ENCODE data around the gene CDK17.
"Not testable (repeated sequence)": the region's sequence is repeated elsewhere in the genome, so short reads cannot be mapped to it uniquely, and the experiment has no call there.

The CDK17 gene

GRCh38 chr12:96399919-96400630, at the start of gene CDK17:
Gene CDK17, minus strand, starts transcription at chr12:96400439. Its CDS starts 65,603 bp downstream, at chr12:96334836.
- DNase-seq = peak; percentile 46

- DNase-seq = no peak
Observed at GRCh38 chr12:96448300-96448699, 48.1 kb upstream of the CDK17 start.

- no peak for DNase-seq
Observed at GRCh38 chr12:96447256-96447655, 47.0 kb upstream of the CDK17 start.

- DNase-seq = peak; percentile 83
Observed at GRCh38 chr12:96445691-96446583, 45.7 kb upstream of the CDK17 start.

- DNase-seq = no peak
Observed at GRCh38 chr12:96444399-96444798, 44.2 kb upstream of the CDK17 start.

GRCh38 chr12:96442906-96443305, 42.7 kb upstream of the CDK17 start:
- DNase-seq = no peak

- DNase-seq = no peak
Observed at GRCh38 chr12:96441816-96442215, 41.6 kb upstream of the CDK17 start.

DNA sequence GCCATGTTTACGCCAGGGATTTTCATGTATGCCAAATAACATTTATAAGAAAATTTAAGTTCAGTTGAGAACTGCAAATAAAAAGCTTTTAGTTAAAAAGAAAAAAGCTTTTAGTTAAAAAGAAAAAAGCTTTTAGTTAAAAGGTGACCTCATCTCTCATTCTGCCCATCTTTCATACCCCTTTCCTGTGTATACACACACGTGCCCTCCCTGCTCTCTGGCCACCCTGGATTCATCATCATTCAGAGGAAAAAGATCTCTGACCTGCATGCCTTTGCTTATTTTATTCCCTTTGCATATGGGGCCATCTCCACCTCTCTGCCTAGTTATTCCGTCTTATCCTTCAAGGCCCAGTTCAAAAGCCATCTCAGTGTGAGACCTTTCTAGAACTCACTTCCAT, 38.1 kb upstream of the CDK17 start:
- no peak for DNase-seq

DNA sequence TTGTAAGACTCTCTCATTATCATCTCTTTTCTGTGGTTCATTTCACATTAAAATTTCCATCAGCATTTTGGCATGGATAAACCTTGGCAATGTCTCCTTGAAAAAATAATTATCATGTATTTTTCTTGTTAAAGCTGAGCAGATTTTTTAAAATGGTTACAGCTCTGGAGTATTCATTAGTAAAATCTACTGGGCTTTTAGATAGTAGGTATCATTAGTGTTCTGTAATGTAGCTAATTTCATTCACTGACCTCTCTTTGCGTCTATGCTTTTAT, 36.9 kb upstream of the CDK17 start:
- no peak for DNase-seq

- DNase-seq = no peak
Observed at GRCh38 chr12:96436366-96437170, 36.3 kb upstream of the CDK17 start.

DNA sequence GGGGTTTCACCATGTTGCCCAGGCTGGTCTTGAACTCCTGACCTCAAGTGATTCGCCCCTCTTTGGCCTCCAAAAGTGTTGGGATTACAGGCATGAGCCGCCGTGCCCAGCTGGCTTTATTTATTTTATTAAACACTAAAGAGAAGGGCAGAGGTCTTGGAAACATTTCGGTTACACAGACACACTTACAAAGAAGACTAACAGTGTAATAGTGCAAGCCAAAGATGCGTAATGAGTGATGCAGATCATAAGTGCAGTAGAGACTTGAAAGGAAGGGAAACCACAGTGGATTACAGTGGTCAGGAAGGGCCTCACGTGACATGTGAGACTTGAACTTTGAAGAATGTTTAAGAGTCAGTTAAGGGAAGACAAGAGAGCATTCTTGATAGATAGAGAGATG, 33.9 kb upstream of the CDK17 start:
- no peak for DNase-seq

DNA sequence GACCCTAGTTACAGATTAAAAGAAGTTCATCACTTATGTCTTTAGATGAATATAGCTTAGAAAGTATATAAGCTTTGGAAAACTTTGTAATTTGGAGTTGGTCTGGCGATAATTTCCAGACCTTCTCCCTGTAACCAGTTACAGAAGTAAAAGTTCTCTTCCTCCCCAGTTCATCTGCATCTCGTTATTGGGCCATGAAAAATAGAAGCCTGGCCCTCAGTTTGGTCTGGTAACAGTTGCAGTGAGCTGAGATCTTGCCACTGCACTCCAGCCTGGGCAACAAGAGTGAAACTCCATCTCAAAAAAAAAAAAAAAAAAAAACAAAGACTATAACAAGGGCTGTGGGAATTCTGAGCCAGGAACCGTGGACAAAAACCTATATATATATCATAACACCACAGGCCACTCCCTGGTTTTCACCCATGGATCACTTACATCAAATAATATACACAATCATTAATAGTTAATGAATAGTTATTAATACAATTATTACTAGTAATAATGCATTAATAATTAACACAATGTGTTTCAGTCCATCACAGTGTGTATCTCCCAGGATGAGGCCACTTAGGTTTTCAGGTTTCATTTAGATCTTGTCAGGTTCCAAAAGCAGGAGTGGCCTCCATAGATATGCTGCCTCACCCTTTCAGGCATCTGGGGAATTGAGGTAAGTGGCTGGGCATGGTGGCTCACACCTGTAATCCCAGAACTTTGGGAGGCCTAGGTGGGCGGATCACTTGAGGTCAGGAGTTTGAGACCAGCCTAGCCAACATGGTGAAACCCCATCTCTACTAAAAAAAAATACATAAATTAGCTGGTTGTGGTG, 32.5 kb upstream of the CDK17 start:
- DNase-seq = not testable (repeated sequence)

DNA sequence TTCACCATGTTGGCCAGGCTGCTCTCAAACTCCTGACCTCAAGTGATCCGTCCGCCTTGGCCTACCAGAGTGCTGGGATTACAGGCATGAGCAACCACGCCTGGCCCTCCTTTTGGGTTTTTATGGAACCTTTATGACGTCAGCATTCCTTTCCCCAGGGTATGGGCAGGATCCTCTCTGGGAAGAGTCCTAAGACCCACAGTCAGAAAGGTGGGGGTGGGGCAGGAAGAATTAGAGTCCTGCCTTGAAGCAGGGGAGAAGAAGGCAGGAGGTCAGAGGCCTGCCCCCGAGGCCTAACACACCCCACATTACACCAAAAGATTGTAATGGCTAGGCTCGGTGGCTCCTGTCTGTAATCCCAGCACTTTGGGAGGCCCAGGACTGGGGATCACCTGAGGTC, 30.8 kb upstream of the CDK17 start:
- no peak for DNase-seq

DNA sequence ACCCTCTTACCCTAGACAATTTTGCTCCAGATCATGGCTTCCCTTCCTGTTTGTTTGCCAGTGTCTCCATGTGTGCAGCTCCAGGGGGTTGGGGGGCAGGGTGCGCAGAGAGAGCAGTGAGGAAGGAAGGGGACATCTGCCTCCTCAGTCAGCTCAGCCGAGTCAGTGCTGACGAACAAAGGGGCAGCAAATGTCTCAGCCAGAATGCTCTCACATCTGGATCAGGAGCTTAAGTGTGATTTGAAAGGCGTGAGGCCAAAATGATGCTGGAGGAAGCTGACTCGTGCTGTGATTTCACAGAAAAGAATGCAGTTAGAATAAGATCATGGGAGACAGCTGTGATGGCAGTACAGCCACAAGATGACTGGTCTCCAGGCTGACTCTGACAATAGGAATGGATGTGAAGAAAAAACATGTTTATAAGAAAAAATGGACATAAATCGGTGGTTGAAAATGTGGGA, 27.1 kb upstream of the CDK17 start:
- no peak for DNase-seq

GRCh38 chr12:96425951-96426350, 25.7 kb upstream of the CDK17 start:
- DNase-seq = no peak

- no peak for DNase-seq
Observed at GRCh38 chr12:96425321-96425720, 25.1 kb upstream of the CDK17 start.

DNA sequence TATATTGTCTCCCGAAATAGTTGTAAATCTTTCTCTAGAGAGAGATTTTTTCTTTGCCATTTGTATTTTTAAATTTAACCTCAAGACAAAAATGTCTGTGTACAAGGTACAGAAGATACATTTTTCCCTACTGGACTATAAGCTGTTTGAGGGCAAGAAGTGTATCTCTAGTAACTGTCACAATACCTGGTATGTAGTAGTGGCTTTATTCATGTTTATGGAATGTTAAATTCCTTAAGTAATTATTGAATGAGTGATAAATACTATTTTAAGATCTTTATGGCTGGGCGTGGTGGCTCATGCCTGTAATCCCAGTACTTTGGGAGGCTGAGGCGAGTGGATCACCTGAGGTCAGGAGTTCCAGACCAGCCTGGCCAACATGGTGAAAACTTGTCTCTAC, 24.4 kb upstream of the CDK17 start:
- no peak for DNase-seq

- DNase-seq = no peak
Observed at GRCh38 chr12:96422192-96422591, 22.0 kb upstream of the CDK17 start.

DNA sequence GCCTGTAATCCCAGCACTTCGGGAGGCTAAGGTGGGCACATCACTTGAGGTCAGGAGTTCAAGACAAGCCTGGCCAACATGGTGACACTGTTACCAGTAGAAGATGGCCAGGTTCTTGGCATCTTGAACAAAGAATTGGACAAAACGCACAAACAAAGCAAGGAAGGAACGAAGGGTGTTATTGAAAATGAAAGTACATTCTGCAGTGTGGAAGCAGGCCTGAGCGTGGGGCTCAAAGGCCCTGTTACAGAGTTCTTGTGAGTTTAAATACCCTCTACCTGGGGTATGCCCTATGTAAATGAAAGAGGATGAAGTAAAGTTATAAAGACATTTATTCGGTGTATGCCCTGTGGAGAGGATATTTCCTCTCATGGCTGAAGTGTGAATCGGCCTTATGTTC, 20.8 kb upstream of the CDK17 start:
- DNase-seq = no peak

- no peak for DNase-seq
Observed at GRCh38 chr12:96420277-96420835, 20.1 kb upstream of the CDK17 start.

- no peak for DNase-seq
Observed at GRCh38 chr12:96419576-96420276, 19.5 kb upstream of the CDK17 start.

GRCh38 chr12:96417688-96418087, 17.4 kb upstream of the CDK17 start:
- DNase-seq = not testable (repeated sequence)

Measured in GF-D8 (cell line).